Measurements from ENCODE around the gene UIMC1.

The UIMC1 gene

DNA sequence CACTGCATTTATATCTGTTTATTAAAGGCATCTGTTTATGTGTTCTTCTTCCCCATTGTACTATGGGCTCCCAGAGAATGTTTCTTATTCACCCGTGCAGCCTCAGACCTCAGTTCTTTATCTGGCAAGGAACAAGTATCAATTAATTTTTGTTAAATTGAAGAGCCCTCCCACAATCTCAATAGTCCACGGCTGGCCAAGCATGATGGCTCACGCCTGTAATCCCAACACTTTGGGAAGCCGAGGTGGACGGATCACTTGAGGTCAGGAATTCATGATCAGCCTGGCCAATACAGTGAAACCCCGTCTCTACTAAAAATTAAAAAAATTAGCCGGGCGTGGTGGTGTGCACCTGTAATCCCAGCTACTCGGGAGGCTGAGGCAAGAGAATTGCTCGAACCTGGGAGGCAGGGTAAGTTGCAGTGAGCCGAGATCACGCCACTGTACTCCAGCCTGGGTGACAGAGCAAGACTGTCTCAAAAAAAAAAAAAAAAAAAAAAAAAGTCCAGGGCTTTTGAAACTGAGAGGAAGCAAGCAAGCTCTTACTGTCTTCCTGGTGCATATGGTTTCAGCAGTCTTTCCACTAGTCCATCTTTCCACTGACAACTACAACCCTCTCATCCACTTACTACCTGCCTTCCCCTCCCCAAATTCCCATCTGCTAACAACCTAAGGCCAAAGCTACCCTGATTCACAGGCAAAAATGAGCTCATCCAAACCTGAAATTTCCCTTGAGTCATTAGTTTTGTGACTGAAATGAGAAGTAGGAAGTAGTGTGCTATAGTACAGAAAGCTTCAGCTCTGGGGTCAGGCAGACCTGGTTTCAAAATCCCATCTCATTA, 105.1 kb downstream of the UIMC1 start:
- H3K27ac ChIP-seq (ENCODE audit: low read length), result no peak overlapping the region
- no peaks in the 10 kb centered on the region for H3K27me3 ChIP-seq (ENCODE audit: control insufficient read depth, insufficient read depth, low read length)
- H3K9ac ChIP-seq (ENCODE audit: low read length), result no peak overlapping the region
- H3K4me1 ChIP-seq (ENCODE audit: control insufficient read depth, low read depth, low read length), result peaks cover 5% of the 10 kb centered on the region
- H3K9me3 ChIP-seq (ENCODE audit: control insufficient read depth, low read depth, low read length), result no peaks in the 10 kb centered on the region
- peaks cover 40% of the 10 kb centered on the region for H3K36me3 ChIP-seq (ENCODE audit: control insufficient read depth, low read depth, low read length)
- no peak overlapping the region for H3K4me3 ChIP-seq (ENCODE audit: low read length)

DNA sequence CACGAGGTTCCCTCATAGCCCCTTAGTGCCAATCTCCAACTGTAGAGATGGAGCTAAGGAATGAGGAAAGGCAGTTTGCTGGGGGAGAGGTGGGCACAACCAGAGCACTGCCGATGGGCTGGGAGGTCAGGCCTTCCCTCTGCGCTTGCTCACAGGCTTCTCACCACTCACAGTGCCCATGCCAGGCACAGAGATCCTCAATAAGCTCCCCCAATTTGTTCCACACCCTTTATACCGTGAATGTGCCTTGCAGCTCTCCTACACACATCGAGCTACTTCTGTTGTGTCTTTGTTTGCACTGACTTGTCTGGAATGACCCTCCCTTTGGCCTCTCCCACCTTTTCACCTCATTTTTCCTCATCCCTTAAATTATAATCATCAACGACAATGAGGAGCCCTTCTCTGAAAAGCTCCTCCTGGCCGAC, 105.8 kb downstream of the UIMC1 start:
- H3K4me1 ChIP-seq (ENCODE audit: control insufficient read depth, low read depth, low read length), result peaks cover 5% of the 10 kb centered on the region
- H3K9ac ChIP-seq (ENCODE audit: low read length), result no peak overlapping the region
- H3K27me3 ChIP-seq (ENCODE audit: control insufficient read depth, insufficient read depth, low read length), result no peaks in the 10 kb centered on the region
- H3K27ac ChIP-seq (ENCODE audit: low read length), result no peak overlapping the region
- no peak overlapping the region for H3K4me3 ChIP-seq (ENCODE audit: low read length)
- peaks cover 33% of the 10 kb centered on the region for H3K36me3 ChIP-seq (ENCODE audit: control insufficient read depth, low read depth, low read length)
- H3K9me3 ChIP-seq (ENCODE audit: control insufficient read depth, low read depth, low read length), result no peaks in the 10 kb centered on the region

DNA sequence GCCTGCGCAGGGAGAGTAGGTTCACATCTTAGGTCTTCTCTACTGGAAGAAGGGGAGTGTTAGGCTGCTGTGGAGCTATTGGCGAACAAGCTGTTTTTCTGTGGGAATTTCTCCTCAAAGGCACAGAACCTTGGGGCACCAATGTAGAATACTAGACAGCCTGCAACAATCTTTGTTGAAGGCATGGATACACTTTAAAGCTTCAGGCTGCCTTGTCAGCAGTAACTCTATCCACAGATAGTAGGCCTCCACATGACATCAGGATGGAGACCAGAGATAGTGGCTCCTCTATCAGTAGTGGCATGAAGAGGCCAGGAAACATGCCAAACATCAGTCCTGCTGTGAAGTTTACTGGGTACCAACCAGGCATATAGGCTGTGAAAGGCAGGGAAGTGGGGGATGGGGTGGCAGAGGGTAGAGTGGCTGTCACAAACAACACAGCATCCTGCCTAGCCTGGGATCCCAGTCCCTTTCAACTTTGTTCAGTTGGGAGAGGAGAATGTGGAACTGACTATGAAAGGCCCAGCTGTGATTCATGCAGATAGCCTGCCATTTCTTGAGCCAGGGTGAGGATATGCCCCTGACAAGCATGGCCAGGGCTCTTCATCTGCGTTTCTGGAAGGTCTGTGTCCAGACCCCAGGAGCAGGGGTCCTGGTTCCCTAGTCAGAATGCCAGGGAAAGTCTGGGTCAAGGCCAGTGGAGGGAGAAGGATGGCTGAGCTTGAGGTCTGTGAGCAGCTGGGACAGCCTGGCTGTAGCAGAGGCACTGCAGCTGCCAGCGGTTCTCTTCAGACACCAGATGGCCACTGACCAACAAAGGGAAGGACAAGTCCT, 106.4 kb downstream of the UIMC1 start:
- Histone ChIP-seq H3K9me3 (ENCODE audit: control insufficient read depth, low read depth, low read length) (no peaks in the 10 kb centered on the region), H3K27ac (ENCODE audit: low read length) (no peak overlapping the region), H3K36me3 (ENCODE audit: control insufficient read depth, low read depth, low read length) (peaks cover 26% of the 10 kb centered on the region), H3K4me1 (ENCODE audit: control insufficient read depth, low read depth, low read length) (peaks cover 5% of the 10 kb centered on the region), H3K27me3 (ENCODE audit: control insufficient read depth, insufficient read depth, low read length) (no peaks in the 10 kb centered on the region), H3K4me3 (ENCODE audit: low read length) (no peak overlapping the region), H3K9ac (ENCODE audit: low read length) (no peak overlapping the region)

DNA sequence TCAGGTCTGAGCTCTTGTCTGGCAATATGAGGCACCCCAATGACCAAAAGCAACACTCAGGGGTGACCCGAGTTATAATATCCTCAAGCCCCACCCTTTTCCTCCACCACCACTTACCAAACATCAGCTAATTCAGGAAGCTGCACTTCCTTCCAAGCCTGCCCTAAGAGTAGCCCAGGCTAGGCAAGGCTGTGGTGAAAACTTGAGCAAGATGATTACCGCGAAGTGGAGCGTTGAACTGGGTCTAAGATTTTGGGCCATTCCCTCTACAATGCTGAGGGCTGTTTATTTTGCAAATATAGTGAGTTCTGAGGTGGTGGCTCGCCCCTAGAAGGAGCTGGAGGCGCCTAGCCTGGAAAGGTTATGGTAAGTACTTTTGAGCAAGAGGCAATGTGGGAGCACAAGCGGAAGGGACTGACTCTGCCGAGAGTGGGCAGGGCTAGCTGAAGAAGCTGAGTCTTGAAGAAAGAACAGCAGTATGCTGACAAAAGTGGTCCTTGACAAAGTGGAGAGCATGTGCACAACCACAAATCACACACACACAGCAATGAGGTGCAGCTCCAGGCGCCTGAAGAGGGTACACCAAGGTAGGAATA, 107.2 kb downstream of the UIMC1 start, which contains the start of gene HK3:
HK3 (minus strand) TSS at position 51 of the 596 bp plus-strand sequence. CDS start 3,187 bp downstream, outside the sequence.
- Histone ChIP-seq H3K9ac (ENCODE audit: low read length) (no peak within 1 kb of the TSS), H3K36me3 (ENCODE audit: control insufficient read depth, low read depth, low read length) (peaks cover 19% of the 10 kb centered on the region), H3K27ac (ENCODE audit: low read length) (no peak within 1 kb of the TSS), H3K4me1 (ENCODE audit: control insufficient read depth, low read depth, low read length) (peaks cover 5% of the 10 kb centered on the region), H3K9me3 (ENCODE audit: control insufficient read depth, low read depth, low read length) (no peaks in the 10 kb centered on the region), H3K4me3 (ENCODE audit: low read length) (no peak within 1 kb of the TSS), H3K27me3 (ENCODE audit: control insufficient read depth, insufficient read depth, low read length) (no peaks in the 10 kb centered on the region)

DNA sequence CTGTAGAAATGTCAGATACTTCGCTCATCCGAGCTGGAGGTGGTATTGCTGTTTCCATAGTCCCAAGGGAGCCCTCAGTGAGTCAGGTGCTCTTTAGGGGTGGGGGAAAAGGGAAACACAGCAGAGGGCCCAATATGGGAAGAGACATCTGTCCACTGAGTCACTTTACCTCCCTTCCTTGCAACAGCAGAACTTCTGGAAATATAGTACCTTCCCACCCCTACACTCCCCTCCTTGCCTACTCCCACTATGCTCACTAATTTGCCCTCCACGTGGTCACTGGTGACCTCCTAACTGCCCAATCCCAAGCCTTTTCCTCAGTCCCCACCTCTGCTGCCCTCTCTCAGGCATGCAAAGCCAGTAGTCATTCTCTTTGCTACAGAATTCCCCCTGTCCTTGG, 109.3 kb downstream of the UIMC1 start:
- Histone ChIP-seq H3K4me3 (ENCODE audit: low read length) (no peak overlapping the region), H3K27me3 (ENCODE audit: control insufficient read depth, insufficient read depth, low read length) (no peaks in the 10 kb centered on the region), H3K36me3 (ENCODE audit: control insufficient read depth, low read depth, low read length) (no peaks in the 10 kb centered on the region), H3K9me3 (ENCODE audit: control insufficient read depth, low read depth, low read length) (no peaks in the 10 kb centered on the region), H3K27ac (ENCODE audit: low read length) (no peak overlapping the region), H3K9ac (ENCODE audit: low read length) (no peak overlapping the region), H3K4me1 (ENCODE audit: control insufficient read depth, low read depth, low read length) (peaks cover 5% of the 10 kb centered on the region)

DNA sequence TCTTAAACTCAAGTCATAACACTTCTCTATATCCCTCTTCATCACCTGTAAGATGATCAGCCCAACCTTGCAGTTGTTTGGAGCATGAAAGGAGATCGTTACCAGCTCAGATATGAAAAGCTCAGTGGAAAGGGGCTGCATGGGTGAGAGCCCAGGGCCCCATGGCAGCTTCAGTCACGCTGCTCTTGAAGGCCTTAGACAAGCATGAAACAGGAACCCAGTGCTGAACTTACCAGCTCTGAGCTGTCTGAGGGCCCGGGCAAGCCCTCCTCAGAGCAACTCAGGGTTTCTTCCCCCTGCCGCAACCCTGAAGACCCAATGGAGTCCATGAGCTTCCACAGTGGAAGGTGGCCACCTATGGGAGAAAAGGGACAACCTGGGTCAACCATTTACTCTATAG, 110.7 kb downstream of the UIMC1 start:
- Histone ChIP-seq H3K36me3 (ENCODE audit: control insufficient read depth, low read depth, low read length) (no peaks in the 10 kb centered on the region), H3K27me3 (ENCODE audit: control insufficient read depth, insufficient read depth, low read length) (no peaks in the 10 kb centered on the region), H3K9me3 (ENCODE audit: control insufficient read depth, low read depth, low read length) (no peaks in the 10 kb centered on the region), H3K4me3 (ENCODE audit: low read length) (no peak overlapping the region), H3K9ac (ENCODE audit: low read length) (no peak overlapping the region), H3K4me1 (ENCODE audit: control insufficient read depth, low read depth, low read length) (peaks cover 5% of the 10 kb centered on the region), H3K27ac (ENCODE audit: low read length) (no peak overlapping the region)

DNA sequence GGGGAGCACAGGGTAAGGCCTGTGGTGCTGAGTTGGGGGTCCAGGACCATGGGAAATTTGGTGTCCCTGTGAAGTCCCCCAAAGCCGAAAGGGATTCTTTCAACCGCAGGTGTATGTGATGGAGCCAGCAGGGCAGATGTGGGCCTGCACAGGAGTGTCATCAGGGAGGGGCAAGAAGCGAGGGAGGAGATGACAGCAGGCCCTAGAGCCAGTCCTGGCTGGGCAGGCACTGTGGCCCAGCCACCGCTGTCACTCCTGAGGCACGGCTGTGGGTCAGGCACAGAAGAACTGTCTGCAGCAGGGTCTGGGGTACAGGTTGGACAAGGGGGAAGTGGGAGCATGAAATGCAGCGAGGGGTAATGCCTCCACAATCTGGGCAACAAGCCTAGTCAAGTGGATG, 112.3 kb downstream of the UIMC1 start:
- no peak overlapping the region for H3K4me3 ChIP-seq (ENCODE audit: low read length)
- no peak overlapping the region for H3K27ac ChIP-seq (ENCODE audit: low read length)
- no peaks in the 10 kb centered on the region for H3K36me3 ChIP-seq (ENCODE audit: control insufficient read depth, low read depth, low read length)
- H3K9ac ChIP-seq (ENCODE audit: low read length), result no peak overlapping the region
- no peaks in the 10 kb centered on the region for H3K27me3 ChIP-seq (ENCODE audit: control insufficient read depth, insufficient read depth, low read length)
- no peaks in the 10 kb centered on the region for H3K9me3 ChIP-seq (ENCODE audit: control insufficient read depth, low read depth, low read length)
- peaks cover 3% of the 10 kb centered on the region for H3K4me1 ChIP-seq (ENCODE audit: control insufficient read depth, low read depth, low read length)

DNA sequence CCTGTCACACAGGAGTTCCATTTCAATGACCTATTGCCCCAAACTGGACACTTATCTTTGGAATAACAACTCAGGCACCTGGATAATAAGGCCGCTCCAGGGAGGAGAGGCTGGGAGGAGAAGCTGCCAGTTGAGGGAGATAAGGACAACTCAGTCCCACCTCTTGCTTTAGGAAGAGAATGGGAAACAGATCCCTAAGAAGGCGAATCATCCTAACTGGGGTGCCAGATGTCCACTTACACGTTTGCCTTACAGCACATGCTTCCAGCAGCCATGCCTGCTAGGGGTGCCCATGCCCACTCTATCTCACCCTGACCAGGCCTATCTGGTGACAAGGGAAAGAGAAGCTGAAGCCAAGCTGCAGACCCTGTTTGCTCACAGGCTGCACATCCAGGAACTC, 113.9 kb downstream of the UIMC1 start:
- H3K27me3 ChIP-seq (ENCODE audit: control insufficient read depth, insufficient read depth, low read length), result no peaks in the 10 kb centered on the region
- no peaks in the 10 kb centered on the region for H3K4me1 ChIP-seq (ENCODE audit: control insufficient read depth, low read depth, low read length)
- H3K9me3 ChIP-seq (ENCODE audit: control insufficient read depth, low read depth, low read length), result no peaks in the 10 kb centered on the region
- no peaks in the 10 kb centered on the region for H3K36me3 ChIP-seq (ENCODE audit: control insufficient read depth, low read depth, low read length)
- no peak overlapping the region for H3K9ac ChIP-seq (ENCODE audit: low read length)
- no peak overlapping the region for H3K27ac ChIP-seq (ENCODE audit: low read length)
- no peak overlapping the region for H3K4me3 ChIP-seq (ENCODE audit: low read length)

DNA sequence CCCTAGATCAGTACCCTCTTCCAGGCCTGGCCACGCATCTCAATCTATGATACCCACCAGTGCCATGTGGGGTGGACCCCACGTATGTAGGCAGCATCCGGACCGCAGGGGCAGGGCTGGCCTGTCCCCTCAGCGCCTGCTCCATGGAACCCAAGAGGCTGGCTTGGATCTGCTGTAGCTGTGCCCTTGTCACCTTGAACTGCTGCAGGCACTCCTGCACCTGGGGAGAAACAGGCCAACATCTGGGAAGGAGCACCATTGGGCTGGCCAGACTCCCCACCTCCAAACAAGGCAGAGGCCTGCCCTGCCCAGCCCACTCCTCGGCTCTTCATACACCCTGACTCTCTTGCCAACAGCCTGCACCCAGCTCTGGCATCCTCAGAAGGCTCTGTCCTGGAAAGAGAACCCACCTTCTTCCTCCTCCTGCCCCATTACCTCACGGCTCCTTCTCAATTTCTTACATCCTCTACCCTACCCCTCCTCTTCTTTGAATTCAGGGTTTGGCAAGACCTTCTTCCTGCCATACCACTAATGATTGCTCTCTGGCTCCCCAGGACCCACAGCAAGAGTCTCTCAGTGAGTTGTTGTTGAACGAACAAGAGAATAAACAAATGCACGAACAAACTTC, 115.1 kb downstream of the UIMC1 start:
- Histone ChIP-seq H3K27ac (ENCODE audit: low read length) (no peak overlapping the region), H3K9me3 (ENCODE audit: control insufficient read depth, low read depth, low read length) (no peaks in the 10 kb centered on the region), H3K4me3 (ENCODE audit: low read length) (no peak overlapping the region), H3K36me3 (ENCODE audit: control insufficient read depth, low read depth, low read length) (no peaks in the 10 kb centered on the region), H3K9ac (ENCODE audit: low read length) (no peak overlapping the region), H3K4me1 (ENCODE audit: control insufficient read depth, low read depth, low read length) (no peaks in the 10 kb centered on the region), H3K27me3 (ENCODE audit: control insufficient read depth, insufficient read depth, low read length) (no peaks in the 10 kb centered on the region)

DNA sequence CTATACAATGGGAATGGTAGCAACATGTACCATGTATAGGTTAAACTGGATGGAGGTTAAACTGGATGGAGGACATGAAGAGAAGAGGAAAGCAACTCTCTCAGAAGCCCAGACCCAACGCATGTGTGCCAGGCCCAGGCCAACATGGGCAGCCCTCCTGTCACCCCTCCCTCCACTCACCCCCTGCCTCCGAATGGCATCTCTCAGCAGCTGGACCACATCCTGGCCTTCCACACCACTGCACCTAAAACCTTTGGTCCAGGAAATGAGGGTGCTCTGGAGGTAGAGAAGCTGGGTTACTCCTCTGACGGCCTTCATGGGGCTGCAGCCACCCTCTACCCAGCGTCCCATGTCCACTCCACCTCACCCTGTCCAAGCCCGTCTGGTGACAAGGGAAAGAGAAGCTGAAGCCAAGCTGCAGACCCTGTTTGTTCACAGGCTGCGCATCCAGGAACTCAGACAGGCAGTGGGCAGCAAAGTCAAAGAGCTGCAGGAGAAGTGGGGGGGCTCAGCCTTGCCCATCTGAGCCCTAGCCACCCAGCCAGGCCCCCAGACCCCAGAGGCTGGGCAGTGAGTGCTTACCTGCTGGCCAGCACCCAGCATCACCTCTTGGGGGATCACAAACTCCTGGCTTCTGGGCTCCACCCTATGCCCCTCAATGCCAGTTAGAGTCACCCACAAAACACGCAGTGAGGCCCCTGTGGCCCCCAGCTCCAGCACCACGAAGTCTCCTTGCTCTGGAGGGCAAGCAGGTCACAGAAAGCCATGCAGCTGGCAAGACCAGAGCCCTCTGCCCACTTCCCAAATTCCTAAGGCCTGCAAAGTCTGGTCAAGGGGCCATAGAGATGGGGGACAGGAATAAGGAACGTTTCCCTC, 115.9 kb downstream of the UIMC1 start:
- H3K4me1 ChIP-seq (ENCODE audit: control insufficient read depth, low read depth, low read length), result no peaks in the 10 kb centered on the region
- no peak overlapping the region for H3K4me3 ChIP-seq (ENCODE audit: low read length)
- no peaks in the 10 kb centered on the region for H3K27me3 ChIP-seq (ENCODE audit: control insufficient read depth, insufficient read depth, low read length)
- no peak overlapping the region for H3K9ac ChIP-seq (ENCODE audit: low read length)
- H3K36me3 ChIP-seq (ENCODE audit: control insufficient read depth, low read depth, low read length), result no peaks in the 10 kb centered on the region
- no peak overlapping the region for H3K27ac ChIP-seq (ENCODE audit: low read length)
- H3K9me3 ChIP-seq (ENCODE audit: control insufficient read depth, low read depth, low read length), result no peaks in the 10 kb centered on the region
